ENCODE results near the gene L3MBTL4. TPM values are rescaled to one million over a fixed set of nuclear protein-coding genes. Genes with fewer than 3 reads are reported as not detected.

L3MBTL4 gene
- total RNA-seq, 1 donor from 2014 or later = 34.2 TPM

- FAIRE-seq (no peak), DNase-seq (ENCODE audit: low spot score in 2 of 2) (no peak)
Observed at GRCh38 chr18:6010921-6011320, 403.8 kb downstream of the L3MBTL4 start.

DNA sequence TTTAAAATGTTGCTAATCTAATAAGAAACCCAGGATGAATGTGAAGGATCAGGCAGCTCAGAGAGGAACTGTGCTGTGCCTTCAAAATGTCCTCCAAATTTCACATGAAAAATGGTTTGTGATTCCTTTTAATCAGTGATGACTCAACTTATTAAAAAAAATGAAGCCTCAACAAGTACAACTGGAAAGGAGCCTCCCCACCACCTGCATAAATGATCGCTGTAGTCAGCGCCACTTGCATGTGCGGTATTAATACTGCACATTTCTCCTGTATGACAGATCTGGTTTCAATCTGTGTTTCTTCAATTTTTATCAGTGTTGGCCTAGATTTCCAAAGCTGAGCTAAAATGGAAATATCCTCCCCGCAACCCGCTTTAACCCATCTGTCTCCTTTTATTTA lies 404.4 kb downstream of the L3MBTL4 start:
- DNase-seq (ENCODE audit: low spot score in 2 of 2) (no peak), FAIRE-seq (no peak)

- no peak for DNase-seq (ENCODE audit: low spot score in 2 of 2)
- no peak for FAIRE-seq
Observed at GRCh38 chr18:6009756-6010155, 405.0 kb downstream of the L3MBTL4 start.

GRCh38 chr18:6004683-6005082 lies 410.0 kb downstream of the L3MBTL4 start:
- FAIRE-seq (no peak), DNase-seq (ENCODE audit: low spot score in 2 of 2) (no peak)

- no peak for FAIRE-seq
Observed at GRCh38 chr18:6004119-6004518, 410.6 kb downstream of the L3MBTL4 start.

DNA sequence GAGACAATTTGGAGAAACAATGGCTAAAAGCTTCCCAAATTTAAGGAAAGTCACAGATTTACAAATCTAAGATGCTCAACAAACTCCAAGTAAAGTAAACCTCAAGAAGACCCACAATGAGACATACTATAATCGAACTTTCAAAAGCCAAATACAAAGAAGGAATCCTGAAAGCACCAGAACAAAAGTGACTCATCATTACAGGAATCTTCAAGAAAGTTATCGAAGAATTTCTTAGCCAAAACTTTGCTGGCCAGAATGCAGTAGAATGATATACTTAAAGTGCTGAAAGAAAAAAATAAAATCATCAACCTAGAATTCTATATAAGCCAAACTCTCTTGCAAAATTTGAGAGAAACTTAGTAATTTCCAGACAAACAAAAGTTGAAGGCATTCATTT lies 412.8 kb downstream of the L3MBTL4 start:
- no peak for FAIRE-seq
- no peak for DNase-seq (ENCODE audit: low spot score in 2 of 2)

More at GRCh38 chr18:6004119-6004518, 410.6 kb downstream of the L3MBTL4 start:
- DNase-seq (ENCODE audit: low spot score in 2 of 2) = no peak

DNA sequence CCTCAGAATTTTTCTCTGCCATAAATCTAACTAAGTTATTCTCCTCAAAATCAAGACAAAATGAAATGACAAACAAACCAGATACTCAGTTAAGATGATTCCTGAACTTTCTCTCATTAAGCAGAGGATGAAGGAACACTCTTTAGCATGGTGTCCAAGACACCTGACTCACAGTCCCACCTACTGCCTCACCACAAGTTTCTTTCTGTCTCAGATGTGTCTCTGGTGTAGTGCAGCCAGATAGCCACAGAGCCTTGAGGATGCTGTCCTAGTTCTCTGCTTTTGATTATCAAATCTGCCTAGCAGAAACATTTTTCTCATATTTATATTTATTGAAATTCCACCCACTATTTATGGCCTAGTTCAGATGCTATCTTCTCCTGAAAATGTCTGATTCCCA lies 415.8 kb downstream of the L3MBTL4 start:
- no peak for DNase-seq (ENCODE audit: low spot score in 2 of 2)
- FAIRE-seq = no peak

DNA sequence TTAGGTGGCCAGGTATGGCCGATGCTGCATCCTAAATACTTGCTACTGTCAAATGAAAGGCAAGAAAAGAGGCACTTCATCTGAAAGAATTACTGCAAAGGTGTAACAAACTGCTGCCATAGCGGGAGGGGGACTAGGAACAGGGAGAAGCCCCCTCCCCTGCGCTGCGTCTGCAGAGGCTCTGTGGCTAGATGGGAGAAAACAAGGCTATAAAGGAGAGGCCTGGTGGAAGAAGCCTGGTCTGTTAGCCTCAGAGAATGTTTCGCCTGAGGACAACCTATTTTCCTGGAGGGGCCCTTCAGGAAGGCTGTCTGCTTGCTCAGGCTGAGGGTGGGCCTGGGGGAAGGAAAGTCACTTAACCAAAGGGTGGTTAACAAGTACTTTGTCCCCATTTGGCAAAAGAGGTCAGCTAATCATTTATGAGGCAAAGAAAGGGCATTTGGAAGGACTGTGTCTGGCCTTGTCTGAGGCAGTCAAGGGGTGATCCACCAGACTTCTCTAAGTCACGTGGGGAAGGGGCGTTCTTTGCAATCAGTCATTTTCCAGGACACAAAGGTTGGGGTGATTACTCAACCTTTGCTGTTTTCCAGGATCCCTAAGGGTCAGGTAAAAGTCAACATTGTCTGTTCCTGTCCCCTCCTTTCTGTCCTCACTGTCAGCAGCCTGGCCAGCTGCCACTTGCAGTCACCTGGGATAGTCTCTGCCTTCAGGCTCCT lies 416.4 kb downstream of the L3MBTL4 start:
- FAIRE-seq = no peak
- no peak for DNase-seq (ENCODE audit: low spot score in 2 of 2)

GRCh38 chr18:5997361-5997760 lies 417.4 kb downstream of the L3MBTL4 start:
- FAIRE-seq = no peak
- no peak for DNase-seq (ENCODE audit: low spot score in 2 of 2)

GRCh38 chr18:5995626-5996025 lies 419.1 kb downstream of the L3MBTL4 start:
- no peak for DNase-seq (ENCODE audit: low spot score in 2 of 2)
- FAIRE-seq = no peak

GRCh38 chr18:5993938-5994337 lies 420.8 kb downstream of the L3MBTL4 start:
- DNase-seq (ENCODE audit: low spot score in 2 of 2) (no peak), FAIRE-seq (no peak)

- no peak for DNase-seq (ENCODE audit: low spot score in 2 of 2)
- FAIRE-seq = no peak
Observed at GRCh38 chr18:5992381-5992780, 422.3 kb downstream of the L3MBTL4 start.

- DNase-seq (ENCODE audit: low spot score in 2 of 2) = no peak
- FAIRE-seq = no peak
Observed at GRCh38 chr18:5987249-5987648, 427.5 kb downstream of the L3MBTL4 start.

GRCh38 chr18:5986257-5986931 lies 428.3 kb downstream of the L3MBTL4 start:
- FAIRE-seq (no peak), DNase-seq (ENCODE audit: low spot score in 2 of 2) (no peak)

DNA sequence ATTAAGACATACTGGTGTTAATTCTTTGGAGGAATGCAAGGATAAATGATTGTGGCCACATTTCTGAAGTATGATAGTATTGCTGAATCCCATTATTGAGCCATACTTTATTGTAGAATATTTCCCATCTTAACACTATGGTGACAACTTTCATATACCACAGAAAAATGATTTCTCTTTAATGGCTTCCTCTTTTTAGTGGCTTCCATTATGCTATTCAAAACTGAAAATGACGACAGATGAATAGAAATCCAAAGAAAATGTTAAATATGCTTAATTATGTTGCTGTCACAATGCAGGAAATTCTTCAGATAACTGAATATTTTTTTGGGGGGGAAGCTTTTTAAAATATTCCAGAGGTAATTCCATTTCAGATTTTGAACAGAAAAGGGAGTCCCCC lies 430.5 kb downstream of the L3MBTL4 start:
- DNase-seq (ENCODE audit: low spot score in 2 of 2) = no peak
- no peak for FAIRE-seq

DNA sequence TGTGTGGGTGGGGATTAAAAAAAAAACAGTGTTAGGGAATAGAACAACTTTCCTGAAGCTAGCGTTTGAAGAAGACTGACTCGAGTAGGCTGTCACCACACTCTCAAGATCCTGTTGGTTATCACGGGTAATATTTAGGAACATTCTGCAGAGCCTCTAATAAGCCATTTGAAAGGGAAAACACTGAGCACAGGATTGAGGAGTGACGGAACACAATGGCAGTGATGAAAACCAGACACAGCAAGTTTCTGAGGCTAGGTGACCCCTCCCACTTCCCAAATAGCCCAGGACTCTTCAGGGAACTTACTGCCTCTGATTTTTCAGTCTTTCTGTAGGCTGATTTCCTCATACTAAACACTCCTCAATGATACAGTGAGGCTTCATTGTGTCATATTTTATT lies 431.2 kb downstream of the L3MBTL4 start:
- DNase-seq (ENCODE audit: low spot score in 2 of 2) (no peak), FAIRE-seq (no peak)

- FAIRE-seq (no peak), DNase-seq (ENCODE audit: low spot score in 2 of 2) (no peak)
Observed at GRCh38 chr18:5982332-5982731, 432.4 kb downstream of the L3MBTL4 start.

DNA sequence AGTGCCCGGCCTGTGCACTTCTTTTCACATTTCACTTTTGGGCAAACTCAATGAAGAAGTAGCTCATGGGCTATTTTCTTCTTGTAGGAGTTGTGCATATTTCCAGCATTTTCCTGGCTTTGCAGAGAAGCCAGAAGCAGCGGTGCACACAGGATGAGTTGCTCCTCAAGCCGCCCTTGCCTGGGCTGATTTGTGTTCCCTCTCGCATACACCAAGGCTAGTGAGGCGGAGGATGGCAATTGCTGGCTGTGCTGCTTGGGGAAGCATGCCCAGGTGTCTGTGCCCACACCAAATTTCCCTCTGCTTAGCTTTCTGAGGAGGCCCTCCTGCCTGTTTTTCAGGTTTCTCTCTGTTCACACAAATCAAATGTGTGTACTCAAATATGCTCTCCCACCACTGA lies 434.0 kb downstream of the L3MBTL4 start:
- DNase-seq (ENCODE audit: low spot score in 2 of 2) (no peak), FAIRE-seq (no peak)

DNA sequence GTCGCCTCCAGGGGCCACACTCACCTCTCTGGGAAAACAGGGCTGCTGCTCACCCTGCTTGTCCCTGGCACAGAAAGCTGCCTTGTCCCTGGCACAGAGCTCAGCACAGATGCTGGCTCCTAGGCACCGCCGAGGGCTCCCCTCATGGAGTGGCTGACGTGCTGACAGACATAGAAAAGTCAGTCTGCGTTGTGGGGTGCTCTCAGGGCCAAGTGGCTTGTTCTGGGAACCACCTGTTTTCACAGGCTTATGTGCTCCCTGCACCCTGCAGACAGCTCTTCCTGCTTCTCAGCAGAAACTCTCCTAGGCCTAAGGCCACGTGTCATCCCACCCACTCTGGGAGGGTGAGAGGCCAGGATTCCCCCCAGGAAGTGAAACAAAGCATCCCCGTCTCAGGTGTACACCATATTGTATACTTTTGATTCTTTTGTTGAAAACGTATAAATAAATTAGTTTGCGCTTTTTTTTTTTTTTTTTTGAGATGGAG lies 434.7 kb downstream of the L3MBTL4 start:
- DNase-seq (ENCODE audit: low spot score in 2 of 2) (no peak), FAIRE-seq (no peak)

- DNase-seq (ENCODE audit: low spot score in 2 of 2) = no peak
- no peak for FAIRE-seq
Observed at GRCh38 chr18:5979176-5979888, 435.4 kb downstream of the L3MBTL4 start.

DNA sequence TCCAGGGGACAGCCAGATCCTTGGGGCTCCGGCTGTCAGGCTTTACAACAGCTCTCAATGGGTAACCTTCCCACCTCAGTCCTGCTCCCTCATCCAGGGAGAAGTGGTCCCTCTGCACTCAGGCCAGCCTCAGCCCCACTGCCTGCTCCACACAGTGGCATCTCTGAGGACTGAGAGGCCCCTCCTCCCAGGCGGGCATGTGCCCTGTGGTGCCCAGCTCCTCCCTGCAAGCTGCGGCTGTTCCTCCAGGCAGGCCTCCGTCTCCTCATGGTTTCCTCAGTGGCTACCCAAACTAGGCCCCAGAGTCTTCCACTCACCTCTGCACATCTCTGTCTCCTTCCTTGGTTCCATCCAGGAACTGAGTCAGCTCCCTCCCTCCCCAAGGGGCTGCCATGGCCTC lies 437.7 kb downstream of the L3MBTL4 start:
- no peak for DNase-seq (ENCODE audit: low spot score in 2 of 2)
- FAIRE-seq = no peak

Data from frontal cortex (tissue), 4 donors.